CD4-positive, alpha-beta T cell treated with Interleukin-6 for 4 hours (primary cell): ENCODE results near the gene TMEM181.
A peak's percentile ranks its signal among the peaks of the same experiment; 100 is the strongest.
"Not testable (repeated sequence)": the region's sequence is repeated elsewhere in the genome, so short reads cannot be mapped to it uniquely, and the experiment has no call there.

Source experiments
- DNase-seq: peaks from one replicate; pipeline ENCODE4 v3.0.0-alpha.2; 2020; ENCODE audit warnings: mixed read lengths

TMEM181 gene

DNA sequence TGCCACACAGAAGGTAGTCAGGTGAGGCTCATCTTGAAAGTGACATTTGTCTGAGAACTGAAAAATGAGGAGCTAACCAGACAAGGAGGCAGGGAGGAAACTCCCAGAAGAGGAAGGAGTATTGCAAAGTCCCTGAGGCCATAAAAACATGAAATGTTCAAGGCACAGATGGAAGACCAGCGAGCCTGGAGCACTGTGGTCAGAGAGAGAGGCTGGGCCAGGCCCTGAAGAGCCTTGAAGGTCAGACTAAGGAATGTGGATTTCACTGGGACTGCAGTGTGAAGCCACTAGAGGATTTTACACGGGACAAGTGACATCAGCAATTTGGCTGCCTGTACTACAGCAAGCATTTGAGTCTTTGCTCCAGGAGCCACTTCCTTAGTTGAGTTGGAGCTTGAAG lies 21.1 kb upstream of the TMEM181 start:
- no peak for DNase-seq

DNA sequence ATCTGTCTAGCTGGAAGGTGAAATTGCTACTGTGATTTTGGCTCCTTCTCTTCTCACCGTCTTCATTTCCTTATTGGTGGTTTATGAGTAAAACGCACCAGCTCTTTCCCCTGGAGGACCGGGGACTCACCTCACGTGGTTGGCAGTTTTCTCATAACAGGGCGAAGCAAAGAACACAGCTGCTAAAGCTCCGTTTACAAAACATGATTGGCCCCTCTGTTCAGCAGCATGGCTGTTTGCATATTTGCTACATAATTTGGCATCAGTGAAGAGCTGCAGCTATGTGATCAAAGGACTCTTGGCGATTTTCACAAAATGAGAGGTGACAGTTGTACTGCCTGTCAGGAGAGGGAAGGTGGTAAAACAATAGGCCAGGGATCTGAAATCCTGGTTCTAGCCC lies 20.5 kb upstream of the TMEM181 start:
- DNase-seq, result no peak

DNA sequence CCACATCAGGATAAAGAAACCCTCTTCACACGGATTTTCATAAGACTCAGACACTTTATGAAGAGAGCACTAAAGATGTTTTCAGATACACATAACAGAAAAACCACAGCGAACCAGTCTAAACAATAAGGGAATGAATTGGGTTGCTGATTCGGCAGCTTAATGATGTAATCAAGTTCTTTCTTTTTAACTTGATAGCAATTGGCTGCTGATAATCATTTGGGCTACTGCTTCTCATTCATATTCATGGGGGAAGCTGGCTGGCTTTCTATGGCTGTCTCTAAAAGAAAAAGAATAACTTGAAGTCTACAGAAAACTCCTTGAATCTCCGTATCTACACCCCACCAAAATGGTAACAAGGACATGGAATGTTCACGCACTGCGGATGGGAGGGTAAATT lies 20.0 kb upstream of the TMEM181 start:
- DNase-seq, result no peak

DNA sequence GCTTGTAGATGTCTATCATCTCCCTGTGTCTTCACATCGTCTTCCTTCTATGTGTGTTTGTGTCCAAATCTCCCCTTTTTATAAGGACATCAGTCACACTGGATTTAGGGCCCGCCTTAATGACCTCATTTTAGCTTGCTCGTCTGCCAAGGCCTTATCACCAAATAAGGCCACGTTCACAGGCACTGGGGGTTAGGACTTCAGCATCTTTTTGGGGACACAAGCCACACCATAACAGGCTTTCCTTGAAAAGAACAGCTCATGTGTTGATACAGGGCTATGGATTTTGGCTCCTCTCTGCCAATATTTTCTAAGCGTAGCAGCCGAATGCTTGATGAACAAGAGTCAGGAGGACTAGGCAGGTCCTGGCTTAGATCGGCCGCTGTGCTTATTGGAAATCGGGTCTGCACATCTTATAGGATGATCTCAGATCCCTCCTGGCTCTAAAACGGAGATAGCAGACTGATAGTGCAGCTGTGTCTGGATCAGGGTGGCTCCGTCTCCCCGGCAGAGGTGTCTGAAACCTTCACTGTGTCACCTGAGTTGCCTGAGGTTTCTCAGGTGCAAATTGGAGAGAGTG lies 16.2 kb upstream of the TMEM181 start:
- DNase-seq, result no peak

DNA sequence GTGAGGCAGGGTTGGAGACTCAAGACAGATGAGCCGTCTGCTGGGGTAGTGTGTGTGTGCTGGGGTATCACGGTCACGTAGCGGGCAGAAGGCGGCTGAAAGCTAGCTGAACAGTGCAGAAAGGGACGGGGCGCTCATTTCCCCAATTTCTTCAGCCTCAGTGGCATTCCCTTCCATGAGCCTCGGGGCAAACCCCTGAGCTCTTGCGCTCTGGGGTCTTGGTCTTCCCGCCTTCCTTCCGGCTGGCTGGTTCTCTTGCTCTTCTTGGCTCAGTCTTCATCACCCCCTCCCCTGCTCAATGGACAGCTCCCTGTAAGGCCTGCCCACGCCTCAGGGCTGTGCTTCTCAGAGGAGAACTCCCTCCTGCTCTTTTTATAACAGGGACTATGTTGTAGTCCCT lies 15.5 kb upstream of the TMEM181 start:
- DNase-seq, result no peak

DNA sequence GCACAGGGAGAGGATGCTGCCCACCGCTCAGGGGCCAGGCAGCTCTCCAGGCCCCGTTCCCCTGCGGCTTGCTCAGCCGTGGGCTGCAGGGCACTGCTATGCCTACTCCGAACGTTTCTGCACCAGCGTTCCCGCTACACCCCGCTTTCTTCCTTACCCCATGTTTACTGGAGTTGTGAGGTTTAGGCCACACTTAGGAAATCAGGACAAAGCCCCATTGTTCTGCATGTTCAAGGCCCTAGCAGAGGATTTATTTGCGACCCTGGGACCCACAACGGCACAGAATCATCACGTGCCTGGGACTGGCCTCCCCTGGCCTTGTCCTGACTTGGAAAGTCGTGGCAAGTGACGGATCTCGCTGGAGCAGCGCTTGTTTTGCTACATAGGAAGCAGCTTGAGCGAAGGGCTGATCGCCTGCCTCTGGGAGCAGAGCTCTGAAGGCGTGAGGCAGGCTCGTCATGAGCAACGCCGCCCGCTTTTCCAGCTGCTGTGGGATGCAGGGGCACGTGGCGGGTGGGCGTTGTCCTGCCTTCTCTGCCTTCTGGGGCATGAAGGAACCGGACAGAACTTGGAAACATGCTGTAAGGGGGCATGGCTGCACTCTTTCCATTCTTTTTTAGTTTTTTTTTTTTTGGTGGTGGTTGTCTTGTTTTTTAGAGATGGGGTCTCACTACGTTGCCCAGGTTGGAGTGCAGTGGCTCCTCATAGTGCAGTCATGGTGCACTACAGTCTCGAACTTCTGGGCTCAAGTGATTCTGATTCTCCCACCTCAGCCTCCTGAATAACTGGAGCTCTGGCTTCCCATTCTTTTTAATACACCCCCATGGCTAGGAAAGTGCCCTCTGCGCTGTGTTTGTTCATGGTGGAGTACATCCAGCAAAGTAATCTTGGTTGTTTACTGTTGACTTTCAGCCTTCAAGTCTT lies 14.6 kb upstream of the TMEM181 start:
- no peak for DNase-seq

DNA sequence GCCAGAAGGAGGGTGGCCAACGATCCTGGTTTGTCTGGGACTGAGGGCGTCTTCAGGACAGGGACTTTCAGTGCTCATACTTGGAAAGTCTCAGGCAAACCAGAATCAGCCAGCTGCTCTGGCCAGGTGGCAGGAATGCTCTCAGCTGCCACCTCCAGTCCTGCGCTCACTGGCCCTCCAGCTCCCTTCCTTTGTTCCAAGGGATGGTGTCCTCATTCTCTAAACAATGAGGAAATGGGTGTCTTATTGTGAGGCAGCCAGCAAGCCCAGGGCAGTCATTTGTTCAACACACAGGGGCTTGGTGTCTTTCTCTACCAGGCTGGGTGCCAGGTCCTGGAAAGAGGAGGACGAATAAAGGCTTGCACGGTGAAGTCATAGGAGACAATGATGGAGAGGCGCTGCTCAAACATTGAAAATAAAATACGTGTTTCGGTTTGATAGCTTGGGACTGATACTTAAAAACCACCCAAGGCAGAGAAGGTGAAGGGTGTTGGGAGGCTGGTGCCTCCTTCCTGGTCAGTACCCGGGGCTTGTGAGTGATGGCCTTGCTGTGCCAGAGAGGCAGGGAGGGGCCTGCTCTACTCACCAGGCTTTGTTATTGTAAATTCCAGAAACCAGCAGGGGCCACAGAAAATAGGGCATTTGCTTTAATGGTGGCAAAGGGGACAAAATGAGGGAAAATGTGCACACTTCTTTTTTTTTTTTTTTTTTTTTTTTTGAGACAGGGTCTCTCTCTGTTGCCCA lies 11.3 kb upstream of the TMEM181 start:
- no peak for DNase-seq

DNA sequence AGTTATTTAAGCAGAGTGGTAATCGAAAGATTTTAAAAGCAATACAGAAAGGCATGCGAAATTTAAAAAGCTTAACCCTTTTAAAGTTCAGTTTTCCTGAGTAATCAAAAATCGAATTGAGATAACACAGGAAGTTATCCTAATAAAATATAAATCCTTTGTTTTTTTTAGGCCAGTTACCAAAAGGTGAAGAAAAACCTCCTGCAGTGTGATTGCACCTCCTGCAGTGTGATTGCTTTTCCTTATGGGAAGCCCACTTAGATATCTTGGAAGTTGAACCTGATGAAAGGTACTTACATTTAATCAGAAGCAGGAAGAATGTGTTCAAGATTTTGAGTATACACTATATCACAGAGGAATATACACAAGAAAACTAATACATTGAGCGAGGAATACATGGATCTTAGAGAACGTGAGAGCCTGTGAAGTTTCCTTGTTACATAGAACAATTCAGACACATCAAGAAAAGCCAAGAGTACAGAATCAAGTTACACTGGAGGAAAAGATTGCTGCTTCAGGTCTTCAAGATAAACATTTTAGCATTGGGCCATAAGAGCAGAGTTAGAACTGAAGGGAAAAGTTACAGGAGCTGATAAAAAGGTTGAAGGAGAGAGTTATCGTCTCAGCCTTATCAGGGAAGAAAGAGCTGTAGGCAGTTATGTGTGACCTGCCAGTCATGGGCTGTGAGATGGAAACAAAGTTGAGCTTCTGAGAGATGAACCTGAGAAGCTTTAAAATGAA lies 7.7 kb upstream of the TMEM181 start:
- DNase-seq, result no peak

DNA sequence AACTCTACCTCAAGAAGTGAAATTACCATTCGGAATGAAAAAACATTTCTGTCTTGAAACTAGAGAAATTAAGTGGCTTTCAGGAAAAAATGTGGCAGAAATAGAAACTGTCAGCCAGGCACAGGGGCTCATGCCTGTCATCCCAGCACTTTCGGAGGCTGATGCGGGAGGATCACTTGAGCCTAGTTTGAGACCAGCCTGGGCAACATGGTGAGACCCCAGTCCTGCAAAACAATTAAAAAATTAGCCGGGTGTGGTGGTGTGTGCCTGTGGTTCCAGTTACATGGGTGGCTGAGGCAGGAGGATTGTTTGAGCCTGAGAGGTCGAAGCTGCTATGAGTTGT lies 7.1 kb upstream of the TMEM181 start:
- DNase-seq, result no peak

DNA sequence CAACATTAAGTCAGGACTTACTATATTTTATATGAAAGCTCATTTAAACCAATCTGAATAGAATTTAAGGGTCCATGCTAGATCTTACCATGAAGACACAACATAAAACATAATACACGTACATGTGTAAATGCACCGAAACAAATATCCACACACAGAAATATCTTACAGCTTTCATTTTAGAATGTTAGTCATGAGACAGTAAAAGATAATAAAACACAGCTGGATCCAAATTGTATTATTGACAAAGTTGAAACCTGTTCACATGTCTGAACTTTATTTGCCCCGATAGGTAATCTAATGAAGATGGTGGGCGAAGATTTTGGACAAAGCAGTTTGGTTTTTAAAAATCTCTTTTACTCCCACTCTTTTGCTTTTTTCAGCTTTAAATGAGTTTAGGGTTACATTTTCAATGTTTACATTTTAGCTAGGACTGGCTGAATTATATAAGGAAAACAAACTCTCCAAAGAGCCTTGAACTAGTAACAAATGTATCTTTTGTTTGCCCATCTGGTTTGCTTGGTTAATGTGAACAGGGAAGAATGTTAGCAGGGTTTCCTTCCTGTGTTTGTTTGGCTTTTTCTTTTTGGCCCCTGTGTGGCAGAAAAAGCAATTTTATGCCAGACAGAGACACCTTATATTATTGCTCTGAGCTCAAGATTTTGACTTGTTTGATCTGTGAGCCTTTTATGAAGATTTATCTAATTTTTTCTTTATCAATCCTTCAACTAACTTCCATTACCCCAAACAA lies 5.1 kb upstream of the TMEM181 start:
- DNase-seq, result no peak

DNA sequence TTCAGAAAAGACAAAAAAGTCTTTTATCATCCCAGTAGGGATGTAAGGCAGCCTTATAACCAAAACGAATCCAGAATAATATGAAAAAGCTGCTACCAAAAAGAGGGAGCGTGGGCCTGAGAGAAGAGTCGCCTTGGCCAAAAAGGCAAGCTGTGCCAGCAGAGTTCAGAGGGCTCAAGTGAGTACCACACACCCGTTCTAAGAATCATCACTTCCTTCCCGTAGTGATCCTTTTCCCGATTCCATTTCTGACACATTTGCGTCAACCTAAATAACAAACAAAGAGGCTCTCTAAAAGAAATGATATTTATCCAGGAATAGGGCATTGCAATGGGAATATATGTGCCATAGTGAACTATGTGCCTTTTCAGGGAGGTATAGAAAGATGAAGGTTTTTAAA lies 3.8 kb upstream of the TMEM181 start:
- DNase-seq, result no peak

DNA sequence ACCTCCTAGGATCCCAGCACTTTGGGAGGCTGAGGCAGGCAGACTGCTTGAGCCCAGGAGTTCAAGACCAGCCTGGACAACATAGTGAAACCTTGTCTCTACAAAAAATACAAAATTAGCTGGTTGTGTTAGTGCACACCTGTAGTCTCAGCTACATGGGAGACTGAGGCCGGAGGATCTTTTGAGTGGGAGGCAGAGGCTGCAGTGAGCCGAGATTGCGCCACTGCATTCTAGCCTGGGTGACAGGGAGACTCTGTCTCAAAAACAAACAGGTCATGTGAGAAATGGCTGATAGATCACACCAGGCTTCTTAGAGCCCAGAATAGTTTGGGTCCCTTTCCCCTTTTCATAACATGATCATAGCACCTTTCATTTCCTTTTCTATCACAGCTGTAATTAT lies 2.8 kb upstream of the TMEM181 start:
- not testable (repeated sequence) for DNase-seq

DNA sequence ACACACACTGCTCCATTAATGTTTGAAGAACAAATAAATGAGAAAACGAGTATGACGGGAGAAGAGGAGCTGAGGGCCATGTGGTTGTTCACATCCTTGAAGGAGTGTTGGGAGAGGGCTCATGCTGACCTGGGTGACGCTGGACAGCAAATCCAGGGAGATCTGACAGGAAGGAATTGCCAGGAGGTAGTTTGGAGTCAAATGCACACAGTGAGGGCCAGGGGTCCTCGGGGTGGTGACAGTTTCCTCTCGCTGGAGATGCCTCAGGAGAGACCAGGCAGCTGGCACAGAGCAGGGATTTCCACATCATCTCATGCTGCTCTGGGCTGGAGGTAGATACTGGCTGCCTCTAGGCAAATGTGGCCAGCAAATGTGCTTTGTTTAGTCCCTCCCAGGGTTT lies 2.0 kb upstream of the TMEM181 start:
- DNase-seq, result no peak

DNA sequence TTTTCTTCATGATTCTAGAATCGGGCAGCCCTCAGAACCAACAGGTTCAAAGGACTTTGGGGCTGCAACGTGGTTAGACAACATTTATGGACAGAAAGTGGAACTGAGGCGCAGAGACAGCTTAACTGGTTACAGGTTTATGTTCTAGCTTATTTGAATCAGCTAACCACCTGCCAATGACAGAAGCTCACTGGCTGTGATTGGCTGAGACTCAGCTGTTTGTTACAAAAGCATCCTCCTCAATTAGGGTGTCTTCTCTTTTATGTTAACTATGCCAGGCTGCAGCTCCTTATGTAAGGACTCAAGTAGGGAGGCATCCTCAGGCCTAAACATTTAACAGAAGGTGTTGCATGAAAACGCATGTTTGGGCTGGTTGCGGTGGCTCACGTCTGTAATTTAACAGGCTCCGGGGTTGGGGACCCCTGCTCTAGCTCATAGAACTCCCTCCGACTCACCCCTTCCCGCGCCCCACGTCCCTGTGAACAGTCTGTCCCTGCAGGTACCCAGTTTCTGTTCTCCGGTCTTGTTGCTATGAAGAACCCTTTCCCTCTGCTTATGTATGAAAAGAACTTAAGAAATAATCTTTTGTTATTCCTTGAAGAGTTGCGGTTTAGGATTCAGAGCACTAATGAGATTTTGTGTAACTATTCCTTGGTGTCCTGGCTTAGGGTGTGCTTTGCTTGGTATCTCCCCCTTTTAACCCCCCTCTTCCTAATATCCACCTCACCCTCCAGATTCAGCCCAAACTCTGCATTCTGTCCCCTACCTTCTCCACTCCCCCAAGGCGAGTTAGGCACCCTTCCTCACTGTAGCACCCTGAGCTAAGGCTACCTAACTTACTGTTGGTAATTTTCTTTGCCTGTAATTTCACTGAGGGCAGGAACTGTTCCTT lies 1.2 kb upstream of the TMEM181 start:
- DNase-seq, result no peak

DNA sequence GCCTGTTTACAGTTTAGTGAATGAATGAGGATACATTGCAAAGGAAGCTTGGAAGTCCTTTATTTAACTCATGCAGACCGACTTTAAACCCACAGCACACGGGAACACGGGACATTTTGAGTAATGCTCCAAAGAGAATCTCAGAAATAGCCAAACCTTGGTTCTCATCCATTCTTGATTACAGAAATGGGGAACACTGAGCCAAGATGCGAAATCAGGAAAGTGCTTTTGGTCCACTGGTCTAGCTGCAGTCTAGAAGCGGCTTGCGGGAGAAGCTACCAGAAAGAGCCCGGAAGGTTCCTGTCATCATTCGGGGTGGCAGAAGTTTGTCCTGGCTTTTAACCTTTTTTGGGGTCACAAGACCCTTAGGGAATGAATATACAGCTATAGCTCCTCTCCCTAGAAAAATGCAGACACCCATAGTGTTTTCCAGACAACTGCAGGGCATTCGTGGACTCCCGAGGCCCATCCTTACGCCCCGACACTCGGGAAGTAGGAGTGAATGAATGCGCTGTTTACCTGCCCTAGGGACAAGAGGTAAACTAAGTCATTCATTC lies 475 bp upstream of the TMEM181 start:
- no peak for DNase-seq

DNA sequence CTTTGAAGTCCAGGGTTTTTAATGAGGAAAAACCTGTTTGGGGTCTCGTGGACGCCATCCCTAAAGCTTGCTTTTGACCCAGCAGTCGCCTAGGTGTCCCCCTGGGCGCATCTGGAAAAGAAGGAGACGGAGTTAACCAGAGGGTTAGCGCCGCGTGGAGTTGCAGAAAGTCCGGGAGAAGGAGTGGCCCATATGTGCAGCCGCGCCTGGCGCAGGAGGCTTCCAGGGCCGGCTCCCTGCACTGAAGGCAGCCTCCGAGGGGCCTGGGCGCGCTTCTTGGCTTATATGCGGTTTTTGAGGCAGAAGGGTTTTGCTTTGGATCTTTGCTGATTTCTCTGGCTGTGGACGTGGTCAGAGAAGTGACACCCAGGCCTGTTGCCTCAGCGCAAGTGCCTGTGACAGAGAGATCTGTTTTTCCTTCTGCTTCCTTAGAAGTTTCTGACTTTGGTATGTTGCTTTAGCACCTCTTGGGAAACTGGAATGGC lies 987 bp downstream of the TMEM181 start:
- DNase-seq, result peak; percentile 21

DNA sequence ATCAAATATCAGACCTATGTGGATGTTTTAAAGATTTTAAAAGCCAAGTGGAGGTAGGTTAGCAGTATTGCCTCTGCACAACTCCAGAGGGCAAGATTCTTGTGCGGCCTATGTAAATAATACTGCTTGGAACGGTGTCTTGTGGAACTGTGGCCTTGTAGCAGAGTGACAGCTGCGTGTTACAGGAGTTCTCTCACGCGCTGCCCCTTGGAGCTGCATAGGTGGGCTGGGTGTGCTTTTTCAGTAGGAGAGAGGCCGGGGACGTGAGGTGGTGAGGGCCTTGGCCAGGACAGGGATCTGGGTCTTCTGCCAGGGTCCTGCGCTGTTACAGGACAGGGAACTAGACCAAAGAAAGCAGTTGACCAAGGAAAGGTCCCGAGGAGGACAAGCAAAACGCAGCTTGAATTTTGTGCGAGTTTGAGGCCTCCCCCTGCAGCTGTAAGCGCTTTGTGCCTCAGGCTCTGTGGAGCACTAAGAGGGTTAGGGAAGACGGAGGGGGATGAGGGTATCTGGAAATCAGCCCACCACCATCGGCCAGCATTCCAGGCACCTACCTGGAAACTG lies 1.5 kb downstream of the TMEM181 start:
- no peak for DNase-seq

DNA sequence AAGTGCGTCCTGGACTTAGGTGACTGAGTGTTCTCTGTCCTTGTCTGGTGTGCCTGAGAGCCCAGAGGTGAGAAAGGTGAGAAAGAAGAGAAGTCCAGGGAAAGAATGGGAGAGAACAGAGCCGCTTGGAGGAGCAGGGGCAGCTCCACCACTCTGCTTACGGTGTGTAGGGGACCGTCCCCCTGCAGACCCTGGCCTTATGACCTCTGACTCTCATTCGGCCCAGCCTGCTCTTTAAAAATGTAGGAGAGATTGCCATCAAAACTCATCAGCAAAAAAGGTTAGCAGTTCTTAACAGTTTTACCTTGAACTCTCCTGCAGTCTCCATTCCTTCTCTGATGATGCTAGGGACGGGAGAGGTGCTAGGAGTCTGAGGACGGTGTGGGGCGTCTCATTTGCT lies 2.0 kb downstream of the TMEM181 start:
- DNase-seq, result no peak

DNA sequence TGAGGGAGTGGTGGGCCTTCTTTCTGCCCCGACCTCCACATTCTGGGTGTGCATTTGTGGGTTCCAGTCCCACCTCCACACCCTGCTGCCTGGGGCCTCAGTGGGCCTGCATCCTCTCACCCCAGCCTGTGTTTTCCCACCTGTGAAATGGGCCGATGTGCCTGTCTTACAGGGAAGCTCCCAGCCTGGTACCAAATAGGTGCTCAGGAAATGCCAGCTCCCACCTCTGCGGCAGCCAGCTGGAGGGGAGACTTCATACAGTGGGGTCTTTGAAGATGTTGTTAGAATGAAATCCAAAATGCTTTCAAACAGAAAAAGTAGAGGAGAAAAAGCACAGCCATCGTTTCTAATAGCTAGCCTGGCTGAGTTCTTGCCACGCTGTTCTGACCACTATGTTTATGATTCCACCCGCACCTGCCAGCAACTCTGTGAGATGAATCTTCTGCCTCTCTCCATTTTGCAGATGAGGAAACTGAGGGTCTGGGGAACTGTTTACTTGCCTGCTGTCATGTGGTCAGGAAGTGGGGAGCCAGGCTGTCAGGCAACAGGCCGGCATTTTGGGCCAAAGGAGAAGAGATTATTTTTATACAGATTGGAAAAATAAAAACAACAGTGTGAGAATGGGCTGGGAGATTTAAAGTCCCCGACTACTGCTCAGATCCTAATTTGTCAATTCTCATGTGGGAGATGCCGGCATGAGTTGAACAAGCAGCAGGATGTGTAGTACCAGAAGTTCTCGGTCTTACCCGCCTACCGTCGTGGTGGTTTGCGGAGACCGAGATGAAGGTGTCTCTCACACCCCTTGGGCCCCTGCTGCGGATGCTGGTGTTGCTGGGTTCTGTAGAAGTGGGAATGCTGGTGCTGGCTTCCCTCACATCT lies 4.6 kb downstream of the TMEM181 start:
- DNase-seq, result peak; percentile 30

DNA sequence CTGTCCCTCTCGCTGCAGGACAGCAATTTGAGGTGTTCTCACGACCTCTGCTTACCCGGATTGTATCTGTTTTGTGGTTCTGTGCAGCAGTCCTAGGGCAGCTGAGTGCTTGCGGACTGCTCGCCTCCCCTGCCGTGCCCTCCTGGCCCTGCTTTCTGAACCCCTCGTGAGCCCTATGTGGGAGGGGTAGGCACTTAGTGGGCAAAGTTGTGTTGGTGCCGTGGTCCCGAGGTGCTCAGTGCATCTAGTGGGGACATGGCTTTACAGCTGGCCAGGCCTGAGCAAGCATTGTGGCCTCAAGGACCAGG lies 5.2 kb downstream of the TMEM181 start:
- no peak for DNase-seq
